Breast epithelium (tissue), 4 donors: ENCODE data around the gene SPACDR. TPM values are rescaled to one million over a fixed set of nuclear protein-coding genes. Genes with fewer than 3 reads are reported as not detected.

ENCODE experiments used
- DNase-seq, 2 donors: peaks; one replicate each; pipeline ENCODE4 v3.0.0-alpha.2; 2019; ENCODE audit warnings: low spot score in 2 of 2
- H3K27ac ChIP-seq, 2 donors: fragments of 200-600 bp; sonication (generic) in 1 of 2; one replicate each; pipeline ENCODE4 v1.5.1; 2016 to 2019; ENCODE audit warnings: mild to moderate bottlenecking in 1 of 2
- H3K27me3 ChIP-seq, 2 donors: fragments of 200-600 bp; sonication (generic) in 1 of 2; one replicate each; pipeline versions ENCODE4 v1.5.1 to v1.6.0; 2017 to 2019; ENCODE audit warnings: control low read depth in 1 of 2, mild to moderate bottlenecking in 1 of 2
- H3K36me3 ChIP-seq: fragments of 200-600 bp; one replicate; pipeline ENCODE4 v1.5.1; 2019
- H3K4me1 ChIP-seq, 2 donors: fragments of 200-600 bp; sonication (generic); one replicate each; pipeline ENCODE4 v1.5.1; 2016 to 2019; ENCODE audit warnings: control low read depth in 1 of 2
- H3K4me3 ChIP-seq, 3 donors: fragments of 200-600 bp; sonication (generic); 1 replicate in 2 of 3; 2 replicates in 1 of 3; pipeline ENCODE4 v1.5.1; 2016 to 2019; ENCODE audit warnings: mild to moderate bottlenecking in 3 of 3, moderate library complexity in 2 of 3
- H3K9me3 ChIP-seq, 2 donors: fragments of 200-600 bp; sonication (generic) in 1 of 2; one replicate each; pipeline ENCODE4 v1.5.1; 2016 to 2019; ENCODE audit warnings: control low read depth in 1 of 2
- CTCF ChIP-seq, 3 donors: fragments of 450-650 bp; IDR thresholded peaks; one replicate each; pipeline ENCODE4 v1.5.1; 2016 to 2017; ENCODE audit warnings: antibody characterized with exemption in 3 of 3, mild to moderate bottlenecking in 3 of 3, moderate library complexity in 3 of 3
- POLR2A ChIP-seq: fragments of 450-650 bp; IDR thresholded peaks from one replicate; pipeline ENCODE4 v1.6.1; 2016; ENCODE audit warnings: antibody characterized with exemption, mild to moderate bottlenecking, moderate library complexity
- POLR2AphosphoS5 ChIP-seq, 3 donors: sonication (generic); formaldehyde crosslinking; IDR thresholded peaks; one replicate each; pipeline ENCODE4 v1.6.1; 2017; ENCODE audit warnings: antibody characterized with exemption in 3 of 3
- intact Hi-C: fragments of 100-400 bp; cut with DNase I; formaldehyde crosslinking; loops from one replicate; pipeline ENCODE4 v1.15.1; 2023; ENCODE audit warnings: low total_unique reads
- total RNA-seq, 3 donors: library from RNA; depleted of rRNA; stranded (reverse); fragments of >200 nt; gene quantifications; one replicate each; pipeline ENCODE4 v1.1.0, GENCODE V29; 2016

Gene SPACDR
- total RNA-seq = not detected

- intact Hi-C loops = no loop called here
- no peak for TF ChIP-seq CTCF (IDR thresholded peaks at IDR 0.05)
- TF ChIP-seq POLR2AphosphoS5 (IDR thresholded peaks at IDR 0.05) = no peak
- no peak for TF ChIP-seq POLR2A
- Histone ChIP-seq H3K27me3 (no peaks in the 10 kb centered on the region), H3K4me1 (peaks cover 0 to 18% of the 10 kb centered on the region in 2 donors), H3K9me3 (no peaks in the 10 kb centered on the region), H3K27ac (no peak within 1 kb of the TSS), H3K4me3 (no peak within 1 kb of the TSS), H3K36me3 (no peaks in the 10 kb centered on the region)
- DNase-seq = no peak
Observed at GRCh38 chr7:100464210-100464660, at the start of gene SPACDR. Gene SPACDR, minus strand, starts transcription at chr7:100464260. Its CDS starts 235 bp downstream, at chr7:100464025.

- no peaks in the 10 kb centered on the region for H3K27me3 ChIP-seq
- no peaks in the 10 kb centered on the region for H3K36me3 ChIP-seq
- no peak overlapping the region for H3K27ac ChIP-seq
- no peak for TF ChIP-seq POLR2AphosphoS5 (IDR thresholded peaks at IDR 0.05)
- no peak for TF ChIP-seq POLR2A
- no peak for TF ChIP-seq CTCF (IDR thresholded peaks at IDR 0.05)
- no peak for DNase-seq
- intact Hi-C loops = no loop called here
- H3K4me3 ChIP-seq = no peak overlapping the region
- H3K9me3 ChIP-seq = no peaks in the 10 kb centered on the region
- no peaks in the 10 kb centered on the region for H3K4me1 ChIP-seq
Observed at GRCh38 chr7:100513212-100513810, 49.3 kb upstream of the SPACDR start.

- DNase-seq = no peak
- Histone ChIP-seq H3K4me1 (no peaks in the 10 kb centered on the region), H3K4me3 (no peak overlapping the region), H3K36me3 (no peaks in the 10 kb centered on the region), H3K27ac (no peak overlapping the region), H3K9me3 (no peaks in the 10 kb centered on the region), H3K27me3 (no peaks in the 10 kb centered on the region)
- intact Hi-C loops = no loop called here
- no peak for TF ChIP-seq CTCF (IDR thresholded peaks at IDR 0.05)
- TF ChIP-seq POLR2A = no peak
- TF ChIP-seq POLR2AphosphoS5 (IDR thresholded peaks at IDR 0.05) = no peak
Observed at GRCh38 chr7:100510437-100511239, 46.6 kb upstream of the SPACDR start.

GRCh38 chr7:100509231-100509630 lies 45.2 kb upstream of the SPACDR start:
- peak in 1 of 2 donors; percentile 59 for DNase-seq
- Histone ChIP-seq H3K9me3 (no peaks in the 10 kb centered on the region), H3K4me3 (peak overlapping the region in 2 of 3 donors; percentile 17 to 24), H3K4me1 (no peaks in the 10 kb centered on the region), H3K36me3 (no peaks in the 10 kb centered on the region), H3K27ac (peak overlapping the region in 1 of 2 donors; percentile 4), H3K27me3 (no peaks in the 10 kb centered on the region)
- intact Hi-C loops = no loop called here
- TF ChIP-seq CTCF (IDR thresholded peaks at IDR 0.05) = no peak
- TF ChIP-seq POLR2A = no peak

GRCh38 chr7:100506356-100506923 lies 42.4 kb upstream of the SPACDR start:
- H3K4me1 ChIP-seq = no peaks in the 10 kb centered on the region
- intact Hi-C loops = no loop called here
- no peaks in the 10 kb centered on the region for H3K9me3 ChIP-seq
- TF ChIP-seq POLR2AphosphoS5 (IDR thresholded peaks at IDR 0.05) (no peak), CTCF (IDR thresholded peaks at IDR 0.05) (no peak), POLR2A (no peak)
- no peaks in the 10 kb centered on the region for H3K27me3 ChIP-seq
- no peak overlapping the region for H3K27ac ChIP-seq
- no peak for DNase-seq
- no peaks in the 10 kb centered on the region for H3K36me3 ChIP-seq
- no peak overlapping the region for H3K4me3 ChIP-seq
